Gastroesophageal sphincter (tissue), 4 donors: Measurements from ENCODE around the gene ZSWIM6. TPM values are rescaled to one million over a fixed set of nuclear protein-coding genes. Genes with fewer than 3 reads are reported as not detected.

Experiments used
- ATAC-seq: fragments of 150-250 bp; one replicate; pipeline ENCODE4 v1.9.1; 2016; ENCODE audit warnings: mild to moderate bottlenecking, moderate library complexity
- H3K27ac ChIP-seq, 4 donors: fragments of 200-600 bp; sonication (generic) in 3 of 4; 1 replicate in 3 of 4; 2 replicates in 1 of 4; pipeline ENCODE4 v1.5.1; 2016 to 2019
- H3K27me3 ChIP-seq: fragments of 200-600 bp; sonication (generic); one replicate; pipeline ENCODE4 v1.5.1; 2019
- H3K36me3 ChIP-seq, 2 donors: fragments of 200-600 bp; sonication (generic); one replicate each; pipeline ENCODE4 v1.5.1; 2019; ENCODE audit warnings: control low read depth in 1 of 2
- H3K4me1 ChIP-seq, 3 donors: fragments of 200-600 bp; sonication (generic); 1 replicate in 2 of 3; 2 replicates in 1 of 3; pipeline ENCODE4 v1.5.1; 2016 to 2019; ENCODE audit warnings: control low read depth in 2 of 3
- H3K4me3 ChIP-seq, 2 donors: fragments of 200-600 bp; sonication (generic); one replicate each; pipeline ENCODE4 v1.5.1; 2019; ENCODE audit warnings: mild to moderate bottlenecking in 1 of 2, moderate library complexity in 1 of 2
- H3K9me3 ChIP-seq, 3 donors: fragments of 200-600 bp; sonication (generic); one replicate each; pipeline ENCODE4 v1.5.1; 2017 to 2019; ENCODE audit warnings: control low read depth in 2 of 3
- CTCF ChIP-seq, 4 experiments: fragments of 200-600 bp in 2 of 4; fragments of 450-650 bp in 2 of 4; sonication (generic) in 1 of 4; IDR thresholded peaks; one replicate each; pipeline ENCODE4 v1.5.1; 2017 to 2019; ENCODE audit warnings: antibody characterized with exemption in 4 of 4, mild to moderate bottlenecking in 2 of 4, moderate library complexity in 2 of 4
- EP300 ChIP-seq: sonication (generic); formaldehyde crosslinking; IDR thresholded peaks from one replicate; pipeline ENCODE4 v1.6.1; 2017; ENCODE audit warnings: antibody characterized with exemption, mild to moderate bottlenecking
- POLR2A ChIP-seq, 2 donors: fragments of 450-650 bp; IDR thresholded peaks; one replicate each; pipeline ENCODE4 v1.6.1; 2017; ENCODE audit warnings: antibody characterized with exemption in 2 of 2, mild to moderate bottlenecking in 2 of 2, moderate library complexity in 1 of 2
- POLR2AphosphoS5 ChIP-seq: sonication (generic); formaldehyde crosslinking; IDR thresholded peaks from one replicate; pipeline ENCODE4 v1.6.1; 2017; ENCODE audit warnings: antibody characterized with exemption
- WGBS, 2 donors: methylation state at CpG; one replicate each; pipeline ENCODE4 v1.1.5; 2018; ENCODE audit warnings: low coverage in 1 of 2; 5-methylcytosine and 5-hydroxymethylcytosine counted together
- total RNA-seq, 4 donors: library from RNA; depleted of rRNA; stranded (reverse); fragments of >200 nt; gene quantifications; one replicate each; pipeline ENCODE4 v1.1.0, GENCODE V29; 2016

ZSWIM6 gene
- total RNA-seq, 4 donors from 2014 or later, result 8.9 to 20.9 (median 12.3) TPM

DNA sequence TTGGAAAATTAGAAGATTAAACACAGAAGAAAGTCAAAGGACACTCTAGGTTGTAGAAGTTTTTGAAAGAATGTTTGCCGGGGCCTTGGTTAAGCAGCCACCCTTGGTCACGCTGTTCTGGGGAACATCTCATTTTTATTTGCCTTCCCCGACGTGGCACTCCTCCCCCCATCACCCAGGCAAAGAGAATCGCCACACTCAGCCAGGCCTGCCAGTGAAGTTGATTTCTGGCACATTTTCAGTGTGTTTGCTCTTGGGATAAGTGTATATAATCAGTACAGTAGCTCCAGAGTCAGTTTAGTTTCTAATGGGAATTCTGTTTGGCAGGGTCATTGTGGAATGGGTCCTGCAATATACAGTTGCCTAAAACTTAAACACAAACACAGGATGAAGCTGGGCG, 243.5 kb downstream of the ZSWIM6 start:
- Histone ChIP-seq H3K9me3 (no peaks in the 10 kb centered on the region), H3K4me1 (no peaks in the 10 kb centered on the region), H3K27me3 (no peaks in the 10 kb centered on the region), H3K36me3 (no peaks in the 10 kb centered on the region), H3K27ac (no peak overlapping the region), H3K4me3 (no peak overlapping the region)
- TF ChIP-seq POLR2AphosphoS5 (no peak), POLR2A (IDR thresholded peaks at IDR 0.05) (no peak), CTCF (IDR thresholded peaks at IDR 0.05) (no peak), EP300 (no peak)
- ATAC-seq, result no peak
- 84 to 91% methylated on average over 4 to 5 of the region's 6 CpGs for WGBS, 2 donors

DNA sequence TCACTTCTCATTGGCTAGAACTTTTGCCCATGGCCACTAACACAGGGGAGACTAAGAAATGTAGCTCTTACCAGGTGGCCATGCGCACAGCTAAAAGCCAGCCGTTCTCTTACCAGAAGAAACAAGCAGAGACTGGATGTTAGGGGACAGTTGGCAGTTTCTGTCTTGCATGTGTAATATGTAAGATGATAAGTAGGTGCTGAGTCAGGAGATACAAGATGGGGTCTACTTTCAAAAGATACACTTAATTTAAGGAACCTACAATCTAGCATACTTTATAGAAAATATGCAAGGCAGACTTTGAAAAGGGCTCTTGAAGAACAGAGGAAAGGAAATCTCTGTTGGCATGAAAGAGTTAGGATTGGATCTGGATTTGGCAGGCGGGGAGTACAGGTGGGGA, 244.5 kb downstream of the ZSWIM6 start:
- ATAC-seq, result no peak
- WGBS, 2 donors, result 87 to 100% methylated on average over 2 to 3 of the region's 3 CpGs
- H3K4me3 ChIP-seq, result no peak overlapping the region
- no peaks in the 10 kb centered on the region for H3K36me3 ChIP-seq
- no peak for TF ChIP-seq POLR2A (IDR thresholded peaks at IDR 0.05)
- TF ChIP-seq POLR2AphosphoS5, result no peak
- TF ChIP-seq EP300, result no peak
- no peak for TF ChIP-seq CTCF (IDR thresholded peaks at IDR 0.05)
- H3K4me1 ChIP-seq, result no peaks in the 10 kb centered on the region
- H3K9me3 ChIP-seq, result no peaks in the 10 kb centered on the region
- no peaks in the 10 kb centered on the region for H3K27me3 ChIP-seq
- no peak overlapping the region for H3K27ac ChIP-seq

DNA sequence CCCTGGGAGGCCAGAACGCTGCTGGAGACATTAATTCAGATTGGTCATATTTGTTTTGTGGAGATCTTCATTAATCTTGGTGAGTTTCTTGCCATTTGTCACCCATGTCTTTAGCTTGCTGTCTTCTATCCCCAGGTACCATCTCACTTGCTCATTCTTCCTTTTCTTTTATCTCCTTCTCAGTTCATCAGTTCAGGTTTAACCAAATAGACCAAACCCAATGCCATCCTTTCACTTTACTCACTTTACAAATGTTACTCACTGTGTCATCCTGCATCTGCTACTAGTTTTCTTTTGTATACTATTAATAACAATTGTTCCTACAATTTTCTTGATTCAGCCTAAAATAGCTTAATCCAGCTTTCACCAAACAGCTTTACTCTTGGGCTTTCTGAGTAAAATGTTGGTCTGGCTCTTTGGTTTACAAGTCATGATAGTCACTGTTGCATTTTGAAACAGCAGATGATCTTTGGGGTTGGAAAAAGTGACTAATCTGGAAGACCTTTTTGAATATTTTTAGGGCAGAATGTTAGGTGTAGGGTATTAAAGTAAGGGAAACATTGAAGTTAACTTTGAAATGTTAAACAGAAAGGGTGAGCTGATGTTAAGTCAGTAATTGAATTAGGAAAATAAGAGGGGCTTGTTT, 246.9 kb downstream of the ZSWIM6 start:
- Histone ChIP-seq H3K36me3 (no peaks in the 10 kb centered on the region), H3K27me3 (no peaks in the 10 kb centered on the region), H3K4me3 (no peak overlapping the region), H3K4me1 (peaks cover 0 to 8% (median 0%) of the 10 kb centered on the region in 3 donors), H3K27ac (no peak overlapping the region), H3K9me3 (no peaks in the 10 kb centered on the region)
- 60 to 75% methylated on average over 1 of the region's 1 CpG for WGBS, 2 donors
- no peak for TF ChIP-seq POLR2A (IDR thresholded peaks at IDR 0.05)
- no peak for TF ChIP-seq EP300
- no peak for TF ChIP-seq POLR2AphosphoS5
- TF ChIP-seq CTCF (IDR thresholded peaks at IDR 0.05), result no peak
- no peak for ATAC-seq

DNA sequence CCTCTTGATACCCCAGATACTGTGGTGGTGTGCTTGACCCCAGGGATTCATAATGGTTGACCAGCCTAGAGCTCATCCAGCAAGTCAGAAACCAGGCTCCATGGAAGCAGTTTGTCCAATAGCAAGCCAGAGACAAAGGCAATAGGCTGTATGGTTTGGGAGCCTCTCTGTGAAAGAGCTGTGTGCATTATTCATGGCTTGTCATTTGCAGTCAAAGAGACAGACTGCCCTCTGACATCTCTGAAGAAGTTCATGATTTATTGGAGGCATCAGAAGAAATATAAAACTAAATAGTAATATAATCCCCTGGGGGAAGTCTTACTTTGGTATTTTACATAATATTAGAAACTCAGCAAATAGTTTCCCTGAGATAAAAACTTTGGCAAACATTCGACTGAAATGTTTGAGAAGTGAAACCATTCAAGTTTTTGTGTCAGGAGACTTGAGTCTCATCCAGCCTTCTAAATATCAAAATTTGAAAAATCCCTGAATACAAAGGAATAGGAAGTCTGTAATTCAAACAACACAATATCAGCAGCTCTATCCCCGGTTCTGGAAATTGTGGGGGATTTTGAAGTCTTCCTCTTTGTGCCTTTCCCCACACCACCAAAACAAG, 250.3 kb downstream of the ZSWIM6 start:
- Histone ChIP-seq H3K4me1 (peaks cover 0 to 20% (median 0%) of the 10 kb centered on the region in 3 donors), H3K27ac (no peak overlapping the region), H3K27me3 (no peaks in the 10 kb centered on the region), H3K36me3 (no peaks in the 10 kb centered on the region), H3K9me3 (no peaks in the 10 kb centered on the region), H3K4me3 (no peak overlapping the region)
- no peak for TF ChIP-seq POLR2A (IDR thresholded peaks at IDR 0.05)
- TF ChIP-seq CTCF (IDR thresholded peaks at IDR 0.05), result no peak
- TF ChIP-seq EP300, result no peak
- no peak for TF ChIP-seq POLR2AphosphoS5
- WGBS, 2 donors, result 18 to 31% methylated on average over 2 of the region's 2 CpGs
- no peak for ATAC-seq

DNA sequence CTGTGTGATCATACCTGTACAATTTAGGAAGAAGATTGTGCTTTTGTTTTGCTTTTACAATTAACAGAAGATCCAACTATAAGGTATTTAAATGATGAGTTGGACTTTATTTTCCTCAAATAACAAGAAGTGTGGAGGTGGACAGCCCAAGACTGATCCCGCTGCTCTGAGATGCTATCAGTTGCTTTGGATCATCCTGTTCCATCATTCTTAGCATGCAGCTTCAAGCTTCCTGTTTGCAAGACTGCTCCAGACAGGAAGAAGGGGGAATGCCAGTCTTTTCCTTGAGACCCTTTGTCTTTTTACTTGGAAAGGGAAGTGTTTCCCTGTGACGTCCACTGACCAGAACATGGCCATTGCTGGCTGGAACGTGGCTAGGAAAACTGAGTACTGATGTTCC, 250.8 kb downstream of the ZSWIM6 start:
- Histone ChIP-seq H3K9me3 (no peaks in the 10 kb centered on the region), H3K36me3 (no peaks in the 10 kb centered on the region), H3K27ac (no peak overlapping the region), H3K27me3 (no peaks in the 10 kb centered on the region), H3K4me3 (no peak overlapping the region), H3K4me1 (peaks cover 0 to 20% (median 0%) of the 10 kb centered on the region in 3 donors)
- TF ChIP-seq CTCF (IDR thresholded peaks at IDR 0.05) (no peak), POLR2A (IDR thresholded peaks at IDR 0.05) (no peak), EP300 (no peak), POLR2AphosphoS5 (no peak)
- ATAC-seq, result no peak
- WGBS, 2 donors, result 36 to 59% methylated on average over 3 of the region's 3 CpGs
